CD14-positive monocyte (primary cell): ENCODE results near the gene SOX5. TPM values are rescaled to one million over a fixed set of nuclear protein-coding genes. Genes with fewer than 3 reads are reported as not detected.

Experiments used
- DNase-seq, 3 donors: peaks; one replicate each; pipeline ENCODE4 v3.0.0-alpha.2; 2011 to 2022
- H2AFZ ChIP-seq: 2 replicates; pipeline ENCODE4 v1.6.0; 2012; ENCODE audit warnings: mild to moderate bottlenecking, low read depth, low read length, inconsistent platforms; ENCODE audit not compliant: insufficient read depth, poor library complexity, severe bottlenecking
- H3K27ac ChIP-seq, 2 donors: 1 replicate in 1 of 2; 2 replicates in 1 of 2; pipeline ENCODE4 v1.5.1; 2012 to 2013; ENCODE audit warnings: low read length in 2 of 2, control low read depth in 1 of 2, inconsistent platforms in 1 of 2, low read depth in 1 of 2, mild to moderate bottlenecking in 1 of 2
- H3K27me3 ChIP-seq, 2 donors: one replicate each; pipeline versions ENCODE4 v1.6.0 to v1.6.1; 2011 to 2013; ENCODE audit warnings: low read length in 2 of 2; ENCODE audit not compliant: control insufficient read depth in 2 of 2, insufficient read depth in 2 of 2
- H3K36me3 ChIP-seq, 2 donors: replicated peaks in 1 of 2; 1 replicate in 1 of 2; 2 replicates in 1 of 2; pipeline versions ENCODE4 v1.5.1 to v1.6.1; 2012 to 2013; ENCODE audit warnings: low read length in 2 of 2, control low read depth in 1 of 2, inconsistent platforms in 1 of 2, mild to moderate bottlenecking in 1 of 2; ENCODE audit not compliant: insufficient read depth in 2 of 2, control insufficient read depth in 1 of 2
- H3K4me1 ChIP-seq, 2 donors: 1 replicate in 1 of 2; 2 replicates in 1 of 2; pipeline versions ENCODE4 v1.5.1 to v1.6.1; 2012 to 2013; ENCODE audit warnings: low read length in 2 of 2, control low read depth in 1 of 2, inconsistent platforms in 1 of 2, mild to moderate bottlenecking in 1 of 2, moderate library complexity in 1 of 2; ENCODE audit not compliant: insufficient read depth in 2 of 2, control insufficient read depth in 1 of 2
- H3K4me2 ChIP-seq: replicated peaks from 2 replicates; pipeline ENCODE3; 2012; ENCODE audit warnings: low read length, moderate library complexity, mild to moderate bottlenecking; ENCODE audit not compliant: poor library complexity, severe bottlenecking; ENCODE audit errors: extremely low read depth
- H3K4me3 ChIP-seq, 3 experiments: fragments of 200-600 bp in 1 of 3; sonication (generic) in 1 of 3; replicated peaks in 1 of 3; 1 replicate in 2 of 3; 2 replicates in 1 of 3; pipeline ENCODE4 v1.5.1; 2011 to 2013; ENCODE audit warnings: low read length in 3 of 3, mild to moderate bottlenecking in 3 of 3, control low read depth in 2 of 3, low read depth in 2 of 3, inconsistent platforms in 1 of 3, moderate library complexity in 1 of 3
- H3K79me2 ChIP-seq: 2 replicates; pipeline ENCODE4 v1.6.0; 2012; ENCODE audit warnings: mild to moderate bottlenecking, control low read depth, inconsistent platforms, low read length, moderate library complexity; ENCODE audit not compliant: insufficient read depth
- H3K9ac ChIP-seq: 2 replicates; pipeline ENCODE4 v1.6.0; 2017; ENCODE audit warnings: low read length, mild to moderate bottlenecking; ENCODE audit not compliant: insufficient read depth, poor library complexity, severe bottlenecking
- H3K9me3 ChIP-seq, 2 donors: replicated peaks in 1 of 2; 1 replicate in 1 of 2; 2 replicates in 1 of 2; pipeline versions ENCODE4 v1.5.1 to v1.6.1; 2012 to 2013; ENCODE audit warnings: low read length in 2 of 2, control low read depth in 1 of 2; ENCODE audit not compliant: control insufficient read depth in 1 of 2, insufficient read depth in 1 of 2
- H4K20me1 ChIP-seq: 2 replicates; pipeline ENCODE4 v1.6.0; 2012; ENCODE audit warnings: mild to moderate bottlenecking, low read length, control low read depth, moderate library complexity; ENCODE audit not compliant: insufficient read depth
- H3K27ac Mint-ChIP-seq, 7 donors: one replicate each; pipeline ENCODE4 v1.8.0; 2020; ENCODE audit warnings: mild to moderate bottlenecking in 7 of 7, mixed read lengths in 7 of 7, moderate library complexity in 6 of 7, inconsistent platforms in 2 of 7
- H3K27me3 Mint-ChIP-seq, 3 donors: one replicate each; pipeline ENCODE4 v1.8.0; 2021 to 2022; ENCODE audit warnings: low read depth in 3 of 3, mild to moderate bottlenecking in 3 of 3, mixed read lengths in 3 of 3, moderate library complexity in 3 of 3, inconsistent platforms in 1 of 3
- H3K36me3 Mint-ChIP-seq, 2 donors: one replicate each; pipeline ENCODE4 v1.8.0; 2020; ENCODE audit warnings: mixed read lengths in 2 of 2, inconsistent platforms in 1 of 2, mild to moderate bottlenecking in 1 of 2
- H3K4me1 Mint-ChIP-seq: one replicate; pipeline ENCODE4 v1.8.0; 2020; ENCODE audit warnings: mild to moderate bottlenecking, mixed read lengths
- H3K4me3 Mint-ChIP-seq, 2 donors: one replicate each; pipeline ENCODE4 v1.8.0; 2020; ENCODE audit warnings: mild to moderate bottlenecking in 2 of 2, mixed read lengths in 2 of 2, moderate library complexity in 1 of 2
- H3K9me3 Mint-ChIP-seq, 7 donors: one replicate each; pipeline ENCODE4 v1.8.0; 2020 to 2022; ENCODE audit warnings: mixed read lengths in 7 of 7, mild to moderate bottlenecking in 6 of 7, moderate library complexity in 6 of 7, inconsistent platforms in 2 of 7
- WGBS: methylation state at CpG from one replicate; pipeline ENCODE4 v1.1.5; 2013; ENCODE audit warnings: missing lambda C conversion rate; ENCODE audit not compliant: insufficient coverage; 5-methylcytosine and 5-hydroxymethylcytosine counted together
- intact Hi-C, 2 donors: fragments of 100-400 bp; cut with micrococcal nuclease; formaldehyde crosslinking; loops; one replicate each; pipeline versions ENCODE4 v1.15.0 to v1.15.1; 2023
- polyA plus RNA-seq, 3 donors: library from polyadenylated mRNA; depleted of rRNA in 1 of 3; unstranded in 2 of 3; stranded (reverse) in 1 of 3; fragments of 300-500 nt in 2 of 3; fragments of >200 nt in 1 of 3; fragmentation: Illumina TruSeq in 2 of 3; gene quantifications; 1 replicate in 2 of 3; 2 replicates in 1 of 3; pipeline ENCODE4 v1.2.3, GENCODE V29; 2012 to 2021
- TF ChIP-seq, protein P1 (sequence below): fragments of 200-600 bp; IDR thresholded peaks from one replicate; pipeline ENCODE4 v1.8.0; 2022; ENCODE audit warnings: antibody characterized with exemption, mild to moderate bottlenecking

Gene SOX5
- polyA plus RNA-seq, 3 donors = not detected

DNA sequence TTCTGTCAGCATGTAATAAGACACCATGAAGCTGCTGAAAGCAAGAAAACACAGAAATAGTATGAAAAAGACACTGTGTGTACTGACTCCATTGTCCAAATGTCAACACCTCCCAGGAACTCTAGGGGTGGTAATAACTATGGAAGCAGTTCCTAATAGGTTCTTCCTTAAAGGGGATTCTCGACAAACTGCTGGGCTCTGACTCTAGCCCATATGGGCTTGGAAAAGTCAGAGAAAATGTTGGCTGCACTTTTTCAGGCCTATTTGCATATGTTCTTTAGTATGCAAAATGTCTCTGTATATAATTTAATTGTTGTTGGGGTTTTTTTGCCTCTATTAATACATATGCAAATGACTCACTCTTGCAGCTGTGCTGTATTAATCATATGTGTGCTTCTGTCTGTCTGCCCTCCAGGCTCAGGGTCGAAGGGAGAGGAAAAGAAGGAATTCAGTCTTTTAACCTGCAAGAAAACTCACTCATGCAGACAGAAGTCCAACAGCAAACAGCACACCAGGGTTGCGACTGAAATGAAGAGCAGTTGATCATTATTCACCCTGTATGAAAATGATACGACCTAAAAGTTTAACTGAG is 317.6 kb downstream of the SOX5 start:
- intact Hi-C loops = no loop called here
- WGBS = no CpG with 5 or more reads among the region's 4 CpGs
- H3K27ac ChIP-seq = no peak overlapping the region

DNA sequence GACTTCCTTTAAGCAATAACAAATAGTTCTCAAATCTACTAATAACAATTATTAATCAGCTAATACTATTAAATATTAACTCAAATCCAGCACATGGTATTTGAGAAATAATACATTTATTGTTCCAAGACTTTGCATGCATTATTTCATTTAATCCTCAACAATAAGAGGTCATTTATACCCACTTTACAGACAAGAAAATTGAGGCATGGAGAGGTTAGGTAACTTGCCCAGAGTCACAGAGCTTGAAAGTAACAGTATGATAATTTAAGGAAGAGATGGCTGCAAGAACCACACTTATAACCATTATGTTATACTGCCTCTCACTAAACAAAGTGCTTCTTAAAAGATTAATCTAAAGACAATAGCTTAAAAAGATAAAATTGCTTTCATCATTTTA is 318.9 kb downstream of the SOX5 start:
- Histone ChIP-seq H2AFZ (no peak overlapping the region), H3K4me3 (no peak overlapping the region), H3K79me2 (no peaks in the 10 kb centered on the region), H3K27ac (no peak overlapping the region), H3K27me3 (no peaks in the 10 kb centered on the region), H3K4me1 (no peaks in the 10 kb centered on the region), H4K20me1 (no peaks in the 10 kb centered on the region), H3K36me3 (no peaks in the 10 kb centered on the region), H3K4me2 (no peak overlapping the region), H3K9me3 (peaks cover 0 to 2% of the 10 kb centered on the region in 2 donors), H3K9ac (no peak overlapping the region)
- H3K27ac Mint-ChIP-seq = no peak overlapping the region
- intact Hi-C loops = no loop called here
- no peaks in the 10 kb centered on the region for H3K27me3 Mint-ChIP-seq
- TF ChIP-seq, protein P1, sequence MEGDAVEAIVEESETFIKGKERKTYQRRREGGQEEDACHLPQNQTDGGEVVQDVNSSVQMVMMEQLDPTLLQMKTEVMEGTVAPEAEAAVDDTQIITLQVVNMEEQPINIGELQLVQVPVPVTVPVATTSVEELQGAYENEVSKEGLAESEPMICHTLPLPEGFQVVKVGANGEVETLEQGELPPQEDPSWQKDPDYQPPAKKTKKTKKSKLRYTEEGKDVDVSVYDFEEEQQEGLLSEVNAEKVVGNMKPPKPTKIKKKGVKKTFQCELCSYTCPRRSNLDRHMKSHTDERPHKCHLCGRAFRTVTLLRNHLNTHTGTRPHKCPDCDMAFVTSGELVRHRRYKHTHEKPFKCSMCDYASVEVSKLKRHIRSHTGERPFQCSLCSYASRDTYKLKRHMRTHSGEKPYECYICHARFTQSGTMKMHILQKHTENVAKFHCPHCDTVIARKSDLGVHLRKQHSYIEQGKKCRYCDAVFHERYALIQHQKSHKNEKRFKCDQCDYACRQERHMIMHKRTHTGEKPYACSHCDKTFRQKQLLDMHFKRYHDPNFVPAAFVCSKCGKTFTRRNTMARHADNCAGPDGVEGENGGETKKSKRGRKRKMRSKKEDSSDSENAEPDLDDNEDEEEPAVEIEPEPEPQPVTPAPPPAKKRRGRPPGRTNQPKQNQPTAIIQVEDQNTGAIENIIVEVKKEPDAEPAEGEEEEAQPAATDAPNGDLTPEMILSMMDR = no peak
- H3K9me3 Mint-ChIP-seq = peaks cover 0 to 3% (median 2%) of the 10 kb centered on the region in 7 donors
- no peaks in the 10 kb centered on the region for H3K36me3 Mint-ChIP-seq
- no peak overlapping the region for H3K4me3 Mint-ChIP-seq
- no peak for DNase-seq
- no peaks in the 10 kb centered on the region for H3K4me1 Mint-ChIP-seq

More for the DNA sequence above, 317.6 kb downstream of the SOX5 start:
- Histone ChIP-seq H4K20me1 (no peaks in the 10 kb centered on the region), H3K79me2 (no peaks in the 10 kb centered on the region), H3K9me3 (no peaks in the 10 kb centered on the region), H3K4me2 (no peak overlapping the region), H3K27me3 (no peaks in the 10 kb centered on the region), H2AFZ (no peak overlapping the region), H3K36me3 (no peaks in the 10 kb centered on the region), H3K4me1 (no peaks in the 10 kb centered on the region), H3K4me3 (no peak overlapping the region), H3K9ac (no peak overlapping the region)
- no peaks in the 10 kb centered on the region for H3K4me1 Mint-ChIP-seq
- H3K27me3 Mint-ChIP-seq = no peaks in the 10 kb centered on the region
- H3K36me3 Mint-ChIP-seq = no peaks in the 10 kb centered on the region
- TF ChIP-seq, protein P1 = no peak
- no peak overlapping the region for H3K4me3 Mint-ChIP-seq
- peaks cover 0 to 4% (median 0%) of the 10 kb centered on the region in 7 donors for H3K9me3 Mint-ChIP-seq
- no peak for DNase-seq
- no peak overlapping the region for H3K27ac Mint-ChIP-seq
